Panc1 (cell line): ENCODE measurements around the gene LUZP4. TPM values are rescaled to one million over a fixed set of nuclear protein-coding genes. Genes with fewer than 3 reads are reported as not detected.

Source experiments
- ATAC-seq: fragments of 200-7000 bp; cut with Tn5 transposase; 2 replicates; pipeline ENCODE4 v1.9.1; 2020; ENCODE audit warnings: mild to moderate bottlenecking, moderate library complexity
- BruUV-seq: library from RNA; stranded (reverse); fragments of 400-500 nt; replicated peaks from 2 replicates; lab custom pipeline; 2021; lab: Mats Ljungman, UMichigan
- CTCF ChIA-PET: fragments of 300-600 bp; sonication (Branson Sonifier 250); formaldehyde crosslinking; loops from one replicate; lab custom pipeline; 2022; ENCODE audit warnings: antibody characterized with exemption; lab: Charles Lee
- POLR2A ChIA-PET: fragments of 300-600 bp; sonication (Branson Sonifier 250); formaldehyde crosslinking; loops from one replicate; lab custom pipeline; 2022; ENCODE audit warnings: antibody characterized with exemption; lab: Charles Lee
- DNase-seq: peaks from one replicate; pipeline ENCODE4 v3.0.0-alpha.2; 2010; ENCODE audit warnings: low read depth, low spot score
- H3K27ac ChIP-seq: 2 replicates; pipeline ENCODE4 v1.5.1; 2011; ENCODE audit warnings: mild to moderate bottlenecking, low read length, inconsistent platforms
- H3K27me3 ChIP-seq: fragments of 200-500 bp; sonication (Bioruptor generic); 2 replicates; pipeline ENCODE4 v1.6.0; 2014; ENCODE audit warnings: low read length, inconsistent platforms; ENCODE audit not compliant: control insufficient read depth, insufficient read depth
- H3K36me3 ChIP-seq: fragments of 200-500 bp; sonication (Bioruptor generic); 2 replicates; pipeline ENCODE4 v1.5.1; 2014; ENCODE audit warnings: inconsistent platforms, mild to moderate bottlenecking, low read length, moderate library complexity; ENCODE audit not compliant: control insufficient read depth, insufficient read depth
- H3K4me1 ChIP-seq: 2 replicates; pipeline ENCODE4 v1.5.1; 2011; ENCODE audit warnings: inconsistent platforms, mild to moderate bottlenecking, low read length, moderate library complexity; ENCODE audit not compliant: control insufficient read depth, insufficient read depth
- H3K4me3 ChIP-seq, 2 experiments: 2 replicates each; pipeline ENCODE4 v1.5.1; 2011 to 2012; ENCODE audit warnings: low read depth in 2 of 2, low read length in 2 of 2, mild to moderate bottlenecking in 2 of 2, inconsistent platforms in 1 of 2, moderate library complexity in 1 of 2
- H3K9me3 ChIP-seq: fragments of 200-500 bp; sonication (Bioruptor generic); 2 replicates; pipeline ENCODE4 v1.5.1; 2014; ENCODE audit warnings: low read depth, mild to moderate bottlenecking, inconsistent platforms, low read length, moderate library complexity; ENCODE audit not compliant: control insufficient read depth, insufficient read depth
- POLR2AphosphoS5 ChIP-seq: IDR thresholded peaks from 2 replicates; pipeline ENCODE4 v1.6.1; 2012; ENCODE audit warnings: mild to moderate bottlenecking, low read depth, low read length, moderate library complexity
- REST ChIP-seq, 2 experiments: IDR thresholded peaks; 2 replicates each; pipeline ENCODE4 v1.6.1; 2011 to 2012; ENCODE audit warnings: low read depth in 2 of 2, control low read depth in 1 of 2, low read length in 1 of 2, mild to moderate bottlenecking in 1 of 2, moderate library complexity in 1 of 2; ENCODE audit not compliant: insufficient read depth in 1 of 2
- SIN3A ChIP-seq: IDR thresholded peaks from 2 replicates; pipeline ENCODE4 v1.6.1; 2012; ENCODE audit warnings: low read depth, mild to moderate bottlenecking, low read length, moderate library complexity, borderline replicate concordance; ENCODE audit not compliant: insufficient read depth
- TCF7L2 ChIP-seq: IDR thresholded peaks from 2 replicates; pipeline ENCODE4 v1.6.1; 2011; ENCODE audit warnings: mild to moderate bottlenecking, low read depth, low read length, inconsistent platforms
- in situ Hi-C: cut with HindIII; loops from 2 replicates; pipeline ENCODE4 v1.10.0; 2016; ENCODE audit warnings: low sequenced_read_pairs, low pct_unique_long_range_greater_than_20kb
- intact Hi-C: fragments of 100-400 bp; cut with micrococcal nuclease; formaldehyde crosslinking; loops from one replicate; pipeline ENCODE4 v1.10.0; 2022; ENCODE audit not compliant: unreplicated experiment
- total RNA-seq: library from RNA; stranded (reverse); gene quantifications from one replicate; pipeline ENCODE4 v1.2.1, GENCODE V29; 2021; ENCODE audit not compliant: unreplicated experiment
- TF ChIP-seq, protein P1 (sequence below): fragments of 450-650 bp; IDR thresholded peaks from 2 replicates; pipeline ENCODE4 v1.5.1; 2017; ENCODE audit warnings: mild to moderate bottlenecking

Gene LUZP4
- total RNA-seq, 1 experiment from 2014 or later, result not detected

GRCh38 chrX:115266300-115266699 lies 23.2 kb upstream of the LUZP4 start:
- POLR2A ChIA-PET, result no interaction called here
- Histone ChIP-seq H3K27ac (no peak overlapping the region), H3K36me3 (no peaks in the 10 kb centered on the region), H3K4me1 (no peaks in the 10 kb centered on the region), H3K9me3 (no peaks in the 10 kb centered on the region), H3K4me3 (no peak overlapping the region), H3K27me3 (no peaks in the 10 kb centered on the region)
- no TSS peak for BruUV-seq
- ATAC-seq (no peak), DNase-seq (no peak)
- in situ Hi-C loops, result no loop called here
- TF ChIP-seq POLR2AphosphoS5, result no peak
- no peak for TF ChIP-seq SIN3A
- TF ChIP-seq, protein P1, sequence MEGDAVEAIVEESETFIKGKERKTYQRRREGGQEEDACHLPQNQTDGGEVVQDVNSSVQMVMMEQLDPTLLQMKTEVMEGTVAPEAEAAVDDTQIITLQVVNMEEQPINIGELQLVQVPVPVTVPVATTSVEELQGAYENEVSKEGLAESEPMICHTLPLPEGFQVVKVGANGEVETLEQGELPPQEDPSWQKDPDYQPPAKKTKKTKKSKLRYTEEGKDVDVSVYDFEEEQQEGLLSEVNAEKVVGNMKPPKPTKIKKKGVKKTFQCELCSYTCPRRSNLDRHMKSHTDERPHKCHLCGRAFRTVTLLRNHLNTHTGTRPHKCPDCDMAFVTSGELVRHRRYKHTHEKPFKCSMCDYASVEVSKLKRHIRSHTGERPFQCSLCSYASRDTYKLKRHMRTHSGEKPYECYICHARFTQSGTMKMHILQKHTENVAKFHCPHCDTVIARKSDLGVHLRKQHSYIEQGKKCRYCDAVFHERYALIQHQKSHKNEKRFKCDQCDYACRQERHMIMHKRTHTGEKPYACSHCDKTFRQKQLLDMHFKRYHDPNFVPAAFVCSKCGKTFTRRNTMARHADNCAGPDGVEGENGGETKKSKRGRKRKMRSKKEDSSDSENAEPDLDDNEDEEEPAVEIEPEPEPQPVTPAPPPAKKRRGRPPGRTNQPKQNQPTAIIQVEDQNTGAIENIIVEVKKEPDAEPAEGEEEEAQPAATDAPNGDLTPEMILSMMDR, result no peak
- no peak for TF ChIP-seq REST (IDR thresholded peaks at IDR 0.05; ENCODE audit: insufficient read depth in 1 of 2, low read depth in 2 of 2, low read length in 1 of 2)
- TF ChIP-seq TCF7L2, result no peak
- CTCF ChIA-PET, result no interaction called here
- intact Hi-C loops, result no loop called here

GRCh38 chrX:115268421-115268820 lies 21.1 kb upstream of the LUZP4 start:
- Histone ChIP-seq H3K4me3 (no peak overlapping the region), H3K27me3 (no peaks in the 10 kb centered on the region; the same call in 1 of the 2 replicates), H3K27ac (no peak overlapping the region), H3K9me3 (no peaks in the 10 kb centered on the region), H3K36me3 (no peaks in the 10 kb centered on the region), H3K4me1 (no peaks in the 10 kb centered on the region)
- ATAC-seq (no peak), DNase-seq (no peak)
- ChIA-PET POLR2A (no interaction called here), CTCF (no interaction called here)
- in situ Hi-C loops (no loop called here), intact Hi-C loops (no loop called here)
- no TSS peak for BruUV-seq
- TF ChIP-seq POLR2AphosphoS5, result no peak
- TF ChIP-seq, protein P1, result peak; percentile 33; the same call in 1 of the 2 replicates
